K562 (cell line): ENCODE results near the gene ME3. TPM values are rescaled to one million over a fixed set of nuclear protein-coding genes. Genes with fewer than 3 reads are reported as not detected.

Experiments
- ATAC-seq: fragments of 200-7000 bp; cut with Tn5 transposase; 3 replicates; pipeline ENCODE4 v1.9.1; 2020; ENCODE audit warnings: moderate library complexity
- BruUV-seq: library from RNA; stranded (reverse); fragments of 400-500 nt; replicated peaks from 2 replicates; lab custom pipeline; 2021; lab: Mats Ljungman, UMichigan
- CTCF ChIA-PET: fragments of 300-600 bp; formaldehyde crosslinking; extraction: SDS; loops from one replicate; lab custom pipeline; 2021; ENCODE audit warnings: low intra/inter-chr PET ratio; lab: Yijun Ruan, JAX
- POLR2A ChIA-PET: fragments of 300-600, 350-650 bp; sonication (Branson Sonifier 250); formaldehyde crosslinking; extraction: SDS; loops from one replicate; lab custom pipeline; 2021; ENCODE audit warnings: antibody characterized with exemption, inconsistent platforms; lab: Yijun Ruan, JAX
- DNase-seq, 4 experiments: peaks; one replicate each; pipeline versions ENCODE4 v3.0.0 to v3.0.0-alpha.2; 2011 to 2018; ENCODE audit warnings: low spot score in 3 of 4, mixed read lengths in 3 of 4; ENCODE audit errors: extremely low read depth in 1 of 4
- FAIRE-seq: peaks from 2 replicates; lab custom pipeline; 2011; peaks lifted over from hg19 to GRCh38; lab: Jason Lieb, UNC
- H2AFZ ChIP-seq: 2 replicates; pipeline ENCODE4 v1.6.0; 2011; ENCODE audit warnings: low read depth, low read length, control low read depth, inconsistent platforms
- H3K27ac ChIP-seq: fragments of 200-600 bp; 3 replicates; pipeline ENCODE4 v1.8.0; 2011; ENCODE audit warnings: low read depth, mild to moderate bottlenecking, control low read depth, inconsistent platforms, low read length, moderate library complexity, mixed read lengths; ENCODE audit errors: extremely low read depth
- H3K27me3 ChIP-seq, 2 experiments: fragments of 300-600 bp in 1 of 2; 2 replicates in 1 of 2; 3 replicates in 1 of 2; pipeline versions ENCODE4 v1.6.0 to v1.8.0; 2011; ENCODE audit warnings: inconsistent platforms in 2 of 2, low read length in 2 of 2, mild to moderate bottlenecking in 1 of 2, mixed read lengths in 1 of 2, moderate library complexity in 1 of 2; ENCODE audit not compliant: control insufficient read depth in 2 of 2, insufficient read depth in 2 of 2
- H3K36me3 ChIP-seq: fragments of 300-600 bp; 3 replicates; pipeline ENCODE4 v1.8.0; 2011; ENCODE audit warnings: mild to moderate bottlenecking, low read length, inconsistent platforms; ENCODE audit not compliant: control insufficient read depth, insufficient read depth
- H3K4me1 ChIP-seq, 2 experiments: fragments of 200-600 bp in 1 of 2; replicated peaks in 1 of 2; 2 replicates in 1 of 2; 3 replicates in 1 of 2; pipeline versions ENCODE4 v1.5.1 to v1.8.0; 2011; ENCODE audit warnings: inconsistent platforms in 2 of 2, low read length in 2 of 2, mild to moderate bottlenecking in 1 of 2, mixed read lengths in 1 of 2, moderate library complexity in 1 of 2; ENCODE audit not compliant: control insufficient read depth in 2 of 2, insufficient read depth in 2 of 2
- H3K4me2 ChIP-seq: 2 replicates; pipeline ENCODE4 v1.6.1; 2011; ENCODE audit warnings: low read length, control low read depth, inconsistent platforms, mixed read lengths; ENCODE audit not compliant: insufficient read depth
- H3K4me3 ChIP-seq: fragments of 200-600 bp; sonication (generic), shearing (Covaris generic); 2 replicates; pipeline ENCODE4 v1.5.1; 2016; ENCODE audit warnings: control low read depth, inconsistent platforms
- H3K79me2 ChIP-seq: fragments of 200-600 bp; 3 replicates; pipeline ENCODE4 v1.8.0; 2011; ENCODE audit warnings: low read length, inconsistent platforms; ENCODE audit not compliant: control insufficient read depth, insufficient read depth
- H3K9ac ChIP-seq, 2 experiments: 2 replicates each; pipeline versions ENCODE4 v1.6.0 to v1.6.1; 2011; ENCODE audit warnings: low read depth in 2 of 2, low read length in 2 of 2, control low read depth in 1 of 2, inconsistent platforms in 1 of 2, mild to moderate bottlenecking in 1 of 2, mixed read lengths in 1 of 2; ENCODE audit not compliant: insufficient read depth in 1 of 2
- H3K9me1 ChIP-seq: one replicate; pipeline ENCODE4 v1.6.0; 2011; ENCODE audit warnings: inconsistent platforms, mild to moderate bottlenecking, low read length, moderate library complexity; ENCODE audit not compliant: control insufficient read depth, insufficient read depth
- H3K9me3 ChIP-seq: replicated peaks from 2 replicates; pipeline ENCODE4 v1.5.1; 2011; ENCODE audit warnings: low read depth, low read length, inconsistent platforms; ENCODE audit not compliant: control insufficient read depth, insufficient read depth
- H4K20me1 ChIP-seq: replicated peaks from 2 replicates; pipeline ENCODE4 v1.6.1; 2011; ENCODE audit warnings: low read length, inconsistent platforms, mixed read lengths; ENCODE audit not compliant: control insufficient read depth, insufficient read depth
- CHD4 ChIP-seq: fragments of 200-600 bp; sonication (generic); IDR thresholded peaks from 3 replicates; pipeline ENCODE4 v1.6.1; 2012; ENCODE audit warnings: low read depth, mild to moderate bottlenecking, mixed read lengths, low read length, inconsistent platforms; ENCODE audit not compliant: insufficient read depth, insufficient replicate concordance, poor library complexity, severe bottlenecking
- JUND ChIP-seq, 2 experiments: IDR thresholded peaks; 2 replicates in 1 of 2; 3 replicates in 1 of 2; pipeline ENCODE4 v1.6.1; 2011; ENCODE audit warnings: borderline replicate concordance in 2 of 2, low read depth in 2 of 2, low read length in 2 of 2, improper control_type of control experiment in 1 of 2, missing biosample characterization in 1 of 2, missing genetic modification characterization in 1 of 2, missing genetic modification reagents in 1 of 2
- KDM5B ChIP-seq: fragments of 200-600 bp; sonication (generic); IDR thresholded peaks from 2 replicates; pipeline ENCODE4 v1.6.1; 2012; ENCODE audit warnings: low read depth, mild to moderate bottlenecking, moderate library complexity, low read length, control low read depth, inconsistent platforms; ENCODE audit not compliant: insufficient replicate concordance
- STAT5A ChIP-seq: IDR thresholded peaks from 2 replicates; pipeline ENCODE4 v1.6.1; 2012; ENCODE audit warnings: low read length, inconsistent platforms, borderline replicate concordance
- TFAM ChIP-seq: fragments of 250-450 bp; sonication (Bioruptor Pico); conservative IDR thresholded peaks from 2 replicates; pipeline ENCODE4 v1.5.0; 2021; ENCODE audit warnings: mild to moderate bottlenecking, moderate library complexity
- ZNF347 ChIP-seq: fragments of 450-650 bp; formaldehyde crosslinking; IDR thresholded peaks from 2 replicates; pipeline ENCODE4 v1.4.0; 2020; ENCODE audit warnings: low read depth, mild to moderate bottlenecking, moderate library complexity
- WGBS: fragments of 100-300 bp; shearing (Covaris generic); methylation state at CpG from one replicate; pipeline ENCODE4 v1.1.6; 2016; ENCODE audit warnings: low coverage, mixed read lengths; ENCODE audit not compliant: insufficient coverage; ENCODE audit errors: missing lambda C conversion rate; 5-methylcytosine and 5-hydroxymethylcytosine counted together
- in situ Hi-C: fragments of 300-500 bp; cut with MboI; formaldehyde crosslinking; loops from 4 replicates; pipeline ENCODE4 v1.15.0; 2018; ENCODE audit warnings: inconsistent platforms, mixed read lengths
- intact Hi-C: fragments of 100-400 bp; cut with micrococcal nuclease; formaldehyde crosslinking; loops from 2 replicates; pipeline ENCODE4 v1.14.2; 2022
- polyA plus RNA-seq, 8 experiments: library from polyadenylated mRNA; depleted of rRNA in 4 of 8; stranded (reverse) in 5 of 8; unstranded in 3 of 8; fragments of >200 nt; fragmentation: Nextera tagmentation in 2 of 8; fragmentation: Illumina TruSeq in 1 of 8; extraction: Ambion mirVana in 2 of 8; extraction: Trizol in 1 of 8; gene quantifications; 2 replicates each; pipeline versions ENCODE4 v1.2.1 to v1.2.3, GENCODE V29; 2011 to 2014; ENCODE audit warnings: inconsistent platforms in 1 of 8, missing spikeins in 1 of 8
- total RNA-seq, 7 experiments: library from RNA; depleted of rRNA in 6 of 7; stranded (reverse); fragments of >200 nt in 6 of 7; fragmentation: Illumina TruSeq in 2 of 7; extraction: Trizol in 2 of 7; gene quantifications; 2 replicates each; pipeline versions ENCODE4 v1.2.1 to v1.2.3, GENCODE V29; 2011 to 2021; ENCODE audit warnings: low replicate concordance in 1 of 7
- TF ChIP-seq, protein P1 (sequence below): fragments of 450-650 bp; IDR thresholded peaks from 2 replicates; pipeline ENCODE4 v1.6.1; 2017; ENCODE audit warnings: mild to moderate bottlenecking, moderate library complexity
- TF ChIP-seq, protein P2 (sequence below): fragments of 450-650 bp; IDR thresholded peaks from 2 replicates; pipeline ENCODE4 v1.6.1; 2016; ENCODE audit warnings: antibody characterized with exemption
- TF ChIP-seq, protein P3 (sequence below): IDR thresholded peaks from 2 replicates; pipeline ENCODE4 v1.6.1; 2011; ENCODE audit warnings: borderline replicate concordance, low read depth, mild to moderate bottlenecking, moderate library complexity, low read length; ENCODE audit not compliant: insufficient read depth, poor library complexity, severe bottlenecking
- TF ChIP-seq, protein P4 (sequence below): sonication (generic); formaldehyde crosslinking; IDR thresholded peaks from 2 replicates; pipeline ENCODE4 v1.8.0; 2023; ENCODE audit warnings: mild to moderate bottlenecking, missing genetic modification reagents

The ME3 gene
- total and polyA plus RNA-seq, 9 of the 15 experiments (the other 6 are each of a cell fraction or from before 2014, with no cell fraction given): not detected

DNA sequence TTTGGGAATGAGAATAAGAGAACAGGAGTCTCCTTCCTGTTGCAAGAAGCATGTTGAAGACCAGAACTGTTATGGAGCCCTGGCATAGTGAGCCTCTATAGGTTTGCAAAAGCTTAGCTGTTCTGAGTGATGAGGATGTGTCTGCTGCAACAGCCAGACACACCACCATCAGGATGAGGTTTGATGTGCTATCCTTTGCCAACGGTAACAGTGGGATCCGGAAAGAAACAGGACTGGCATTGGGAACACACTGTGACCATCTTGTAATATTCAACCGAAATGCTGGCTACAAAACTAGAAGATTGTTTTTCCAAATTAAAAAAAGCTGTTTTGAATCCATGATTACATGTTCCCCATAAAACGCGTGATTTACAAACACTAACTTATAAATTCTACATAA lies 117.0 kb downstream of the ME3 start:
- DNase-seq: no peak
- in situ Hi-C loops (no loop called here), intact Hi-C loops (no loop called here)
- BruUV-seq: no TSS peak
- no peak overlapping the region for H3K4me3 ChIP-seq
- H3K9me3 ChIP-seq: no peaks in the 10 kb centered on the region
- no peak overlapping the region for H2AFZ ChIP-seq
- no peak for FAIRE-seq
- no peak for ATAC-seq
- H3K4me1 ChIP-seq: peaks cover 0 to 16% of the 10 kb centered on the region in 2 experiments; a peak in 3 of 5 replicates
- no peaks in the 10 kb centered on the region for H3K79me2 ChIP-seq
- H4K20me1 ChIP-seq: 0 out of 2 replicates have a peak, but pooled peaks cover 3% of the 10 kb centered on the region
- no peak overlapping the region for H3K27ac ChIP-seq
- 0% methylated on average over 5 of the region's 5 CpGs for WGBS
- H3K9me1 ChIP-seq: no peaks in the 10 kb centered on the region
- H3K36me3 ChIP-seq: no peaks in the 10 kb centered on the region
- POLR2A ChIA-PET: interaction anchor here (0.6 to 0.8 kb wide), 2 partner anchors 14 to 40 kb away, joined by 3 read pairs; no protein-coding TSS in a partner anchor
- CTCF ChIA-PET: no interaction called here
- no peak overlapping the region for H3K4me2 ChIP-seq
- H3K9ac ChIP-seq: no peak overlapping the region
- H3K27me3 ChIP-seq: peaks cover 2 to 37% of the 10 kb centered on the region in 2 experiments; a peak in 3 of 5 replicates
- TF ChIP-seq, protein P1, sequence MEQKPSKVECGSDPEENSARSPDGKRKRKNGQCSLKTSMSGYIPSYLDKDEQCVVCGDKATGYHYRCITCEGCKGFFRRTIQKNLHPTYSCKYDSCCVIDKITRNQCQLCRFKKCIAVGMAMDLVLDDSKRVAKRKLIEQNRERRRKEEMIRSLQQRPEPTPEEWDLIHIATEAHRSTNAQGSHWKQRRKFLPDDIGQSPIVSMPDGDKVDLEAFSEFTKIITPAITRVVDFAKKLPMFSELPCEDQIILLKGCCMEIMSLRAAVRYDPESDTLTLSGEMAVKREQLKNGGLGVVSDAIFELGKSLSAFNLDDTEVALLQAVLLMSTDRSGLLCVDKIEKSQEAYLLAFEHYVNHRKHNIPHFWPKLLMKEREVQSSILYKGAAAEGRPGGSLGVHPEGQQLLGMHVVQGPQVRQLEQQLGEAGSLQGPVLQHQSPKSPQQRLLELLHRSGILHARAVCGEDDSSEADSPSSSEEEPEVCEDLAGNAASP: no peak
- TF ChIP-seq, protein P2, sequence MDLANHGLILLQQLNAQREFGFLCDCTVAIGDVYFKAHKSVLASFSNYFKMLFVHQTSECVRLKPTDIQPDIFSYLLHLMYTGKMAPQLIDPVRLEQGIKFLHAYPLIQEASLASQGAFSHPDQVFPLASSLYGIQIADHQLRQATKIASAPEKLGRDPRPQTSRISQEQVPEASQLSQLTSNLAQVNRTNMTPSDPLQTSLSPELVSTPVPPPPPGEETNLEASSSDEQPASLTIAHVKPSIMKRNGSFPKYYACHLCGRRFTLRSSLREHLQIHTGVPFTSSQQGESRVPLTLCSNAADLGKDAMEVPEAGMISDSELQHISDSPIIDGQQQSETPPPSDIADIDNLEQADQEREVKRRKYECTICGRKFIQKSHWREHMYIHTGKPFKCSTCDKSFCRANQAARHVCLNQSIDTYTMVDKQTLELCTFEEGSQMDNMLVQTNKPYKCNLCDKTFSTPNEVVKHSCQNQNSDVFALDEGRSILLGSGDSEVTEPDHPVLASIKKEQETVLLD: no peak
- TF ChIP-seq STAT5A: no peak
- TF ChIP-seq TFAM (CRISPR knock-in tag): no peak
- TF ChIP-seq, protein P3, sequence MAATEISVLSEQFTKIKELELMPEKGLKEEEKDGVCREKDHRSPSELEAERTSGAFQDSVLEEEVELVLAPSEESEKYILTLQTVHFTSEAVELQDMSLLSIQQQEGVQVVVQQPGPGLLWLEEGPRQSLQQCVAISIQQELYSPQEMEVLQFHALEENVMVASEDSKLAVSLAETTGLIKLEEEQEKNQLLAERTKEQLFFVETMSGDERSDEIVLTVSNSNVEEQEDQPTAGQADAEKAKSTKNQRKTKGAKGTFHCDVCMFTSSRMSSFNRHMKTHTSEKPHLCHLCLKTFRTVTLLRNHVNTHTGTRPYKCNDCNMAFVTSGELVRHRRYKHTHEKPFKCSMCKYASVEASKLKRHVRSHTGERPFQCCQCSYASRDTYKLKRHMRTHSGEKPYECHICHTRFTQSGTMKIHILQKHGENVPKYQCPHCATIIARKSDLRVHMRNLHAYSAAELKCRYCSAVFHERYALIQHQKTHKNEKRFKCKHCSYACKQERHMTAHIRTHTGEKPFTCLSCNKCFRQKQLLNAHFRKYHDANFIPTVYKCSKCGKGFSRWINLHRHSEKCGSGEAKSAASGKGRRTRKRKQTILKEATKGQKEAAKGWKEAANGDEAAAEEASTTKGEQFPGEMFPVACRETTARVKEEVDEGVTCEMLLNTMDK: no peak
- no peak for TF ChIP-seq ZNF347
- TF ChIP-seq JUND (IDR thresholded peaks at IDR 0.05; ENCODE audit: borderline replicate concordance, low read depth, low read length): no peak
- no peak for TF ChIP-seq JUND (tag; IDR thresholded peaks at IDR 0.05; ENCODE audit: borderline replicate concordance, low read depth, low read length)
- TF ChIP-seq, protein P4, sequence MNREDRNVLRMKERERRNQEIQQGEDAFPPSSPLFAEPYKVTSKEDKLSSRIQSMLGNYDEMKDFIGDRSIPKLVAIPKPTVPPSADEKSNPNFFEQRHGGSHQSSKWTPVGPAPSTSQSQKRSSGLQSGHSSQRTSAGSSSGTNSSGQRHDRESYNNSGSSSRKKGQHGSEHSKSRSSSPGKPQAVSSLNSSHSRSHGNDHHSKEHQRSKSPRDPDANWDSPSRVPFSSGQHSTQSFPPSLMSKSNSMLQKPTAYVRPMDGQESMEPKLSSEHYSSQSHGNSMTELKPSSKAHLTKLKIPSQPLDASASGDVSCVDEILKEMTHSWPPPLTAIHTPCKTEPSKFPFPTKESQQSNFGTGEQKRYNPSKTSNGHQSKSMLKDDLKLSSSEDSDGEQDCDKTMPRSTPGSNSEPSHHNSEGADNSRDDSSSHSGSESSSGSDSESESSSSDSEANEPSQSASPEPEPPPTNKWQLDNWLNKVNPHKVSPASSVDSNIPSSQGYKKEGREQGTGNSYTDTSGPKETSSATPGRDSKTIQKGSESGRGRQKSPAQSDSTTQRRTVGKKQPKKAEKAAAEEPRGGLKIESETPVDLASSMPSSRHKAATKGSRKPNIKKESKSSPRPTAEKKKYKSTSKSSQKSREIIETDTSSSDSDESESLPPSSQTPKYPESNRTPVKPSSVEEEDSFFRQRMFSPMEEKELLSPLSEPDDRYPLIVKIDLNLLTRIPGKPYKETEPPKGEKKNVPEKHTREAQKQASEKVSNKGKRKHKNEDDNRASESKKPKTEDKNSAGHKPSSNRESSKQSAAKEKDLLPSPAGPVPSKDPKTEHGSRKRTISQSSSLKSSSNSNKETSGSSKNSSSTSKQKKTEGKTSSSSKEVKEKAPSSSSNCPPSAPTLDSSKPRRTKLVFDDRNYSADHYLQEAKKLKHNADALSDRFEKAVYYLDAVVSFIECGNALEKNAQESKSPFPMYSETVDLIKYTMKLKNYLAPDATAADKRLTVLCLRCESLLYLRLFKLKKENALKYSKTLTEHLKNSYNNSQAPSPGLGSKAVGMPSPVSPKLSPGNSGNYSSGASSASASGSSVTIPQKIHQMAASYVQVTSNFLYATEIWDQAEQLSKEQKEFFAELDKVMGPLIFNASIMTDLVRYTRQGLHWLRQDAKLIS (CRISPR knock-in tag): no peak
- TF ChIP-seq KDM5B: no peak
- TF ChIP-seq CHD4: no peak
